Erythroblast (primary cell): ENCODE data around the gene SUSD3.

Experiments used
- GATA1 ChIP-seq: IDR thresholded peaks from 2 replicates; pipeline ENCODE4 v1.6.1; 2011; ENCODE audit warnings: low read depth, mild to moderate bottlenecking, control low read depth, low read length, moderate library complexity
- POLR2A ChIP-seq: IDR thresholded peaks from 2 replicates; pipeline ENCODE4 v1.6.1; 2011; ENCODE audit warnings: mild to moderate bottlenecking, low read length

DNA sequence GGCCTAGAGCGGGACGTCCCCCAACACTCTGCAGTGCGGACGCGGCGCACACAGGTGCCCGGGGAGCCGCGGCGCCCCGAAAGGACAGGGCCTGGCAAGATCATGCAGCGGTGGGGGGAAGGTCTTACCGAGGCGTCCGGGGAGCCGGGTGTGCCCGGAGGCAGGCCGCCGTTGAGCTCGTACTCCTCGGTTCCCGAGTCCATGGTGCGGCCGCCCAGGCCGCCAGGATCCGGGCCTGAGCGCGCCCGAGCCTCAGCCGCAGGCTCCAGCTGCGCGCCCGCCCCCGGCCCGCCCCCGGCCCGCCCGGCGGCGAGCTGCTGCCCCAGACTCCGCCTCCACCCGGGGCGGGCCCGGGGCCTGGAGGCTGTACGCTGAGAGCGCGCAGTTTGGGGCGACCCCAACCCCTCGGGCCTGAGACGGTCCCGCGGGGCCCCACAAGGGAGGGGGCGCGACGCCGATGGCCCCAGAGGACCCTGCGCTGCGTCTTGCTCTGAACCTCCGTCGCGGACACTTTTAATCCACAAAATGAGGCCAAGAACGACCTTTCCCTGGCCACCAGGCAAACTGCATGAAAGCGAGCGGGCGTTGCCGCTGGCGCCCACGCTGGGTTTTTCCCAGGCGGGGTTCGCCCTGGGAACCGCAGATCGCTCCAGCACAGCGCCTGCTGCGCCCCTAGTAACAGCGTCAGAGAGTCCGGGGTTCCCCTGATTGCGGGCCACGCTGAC lies 75.7 kb downstream of the SUSD3 start, which contains the start of gene NINJ1:
- TF ChIP-seq POLR2A (peak; percentile 46), GATA1 (no peak)
